Skeletal muscle cell (primary cell): Measurements from ENCODE around the gene MAP3K8.

Experiments used
- DNase-seq: peaks from one replicate; pipeline ENCODE4 v3.0.0-alpha.2; 2010; ENCODE audit warnings: low read depth
- H3K4me3 ChIP-seq: 2 replicates; pipeline ENCODE4 v1.5.1; 2011; ENCODE audit warnings: low read depth, mild to moderate bottlenecking, control low read depth, low read length, moderate library complexity

Gene MAP3K8

GRCh38 chr10:30439931-30440330, 5.9 kb downstream of the MAP3K8 start:
- H3K4me3 ChIP-seq: no peak overlapping the region
- no peak for DNase-seq

GRCh38 chr10:30442019-30442606, 8.1 kb downstream of the MAP3K8 start:
- no peak for DNase-seq
- H3K4me3 ChIP-seq: no peak overlapping the region

GRCh38 chr10:30443049-30443448, 9.1 kb downstream of the MAP3K8 start:
- no peak for DNase-seq
- H3K4me3 ChIP-seq: no peak overlapping the region

- no peak for DNase-seq
- no peak overlapping the region for H3K4me3 ChIP-seq
Observed at GRCh38 chr10:30445711-30446110, 11.7 kb downstream of the MAP3K8 start.

- no peak overlapping the region for H3K4me3 ChIP-seq
- DNase-seq: no peak
Observed at GRCh38 chr10:30447125-30447799, 13.3 kb downstream of the MAP3K8 start.

GRCh38 chr10:30448092-30448491, 14.1 kb downstream of the MAP3K8 start:
- no peak overlapping the region for H3K4me3 ChIP-seq
- DNase-seq: no peak

- H3K4me3 ChIP-seq: no peak overlapping the region
- no peak for DNase-seq
Observed at GRCh38 chr10:30453764-30454527, 20.0 kb downstream of the MAP3K8 start.

GRCh38 chr10:30454744-30455510, 20.9 kb downstream of the MAP3K8 start:
- DNase-seq: peak; percentile 72
- no peak overlapping the region for H3K4me3 ChIP-seq

- DNase-seq: no peak
- no peak overlapping the region for H3K4me3 ChIP-seq
Observed at GRCh38 chr10:30455816-30456215, 21.8 kb downstream of the MAP3K8 start.

- no peak for DNase-seq
- H3K4me3 ChIP-seq: no peak overlapping the region
Observed at GRCh38 chr10:30456266-30456665, 22.3 kb downstream of the MAP3K8 start.

GRCh38 chr10:30459283-30459682, 25.3 kb downstream of the MAP3K8 start:
- no peak for DNase-seq
- no peak overlapping the region for H3K4me3 ChIP-seq

GRCh38 chr10:30460121-30460520, 26.1 kb downstream of the MAP3K8 start:
- DNase-seq: no peak
- H3K4me3 ChIP-seq: no peak overlapping the region

- DNase-seq: no peak
Observed at GRCh38 chr10:30462513-30462912, 28.5 kb downstream of the MAP3K8 start.

GRCh38 chr10:30463944-30464451, 30.0 kb downstream of the MAP3K8 start:
- DNase-seq: no peak
- no peak overlapping the region for H3K4me3 ChIP-seq

More at GRCh38 chr10:30462513-30462912, 28.5 kb downstream of the MAP3K8 start:
- no peak overlapping the region for H3K4me3 ChIP-seq

GRCh38 chr10:30464675-30465074, 30.7 kb downstream of the MAP3K8 start:
- DNase-seq: no peak
- no peak overlapping the region for H3K4me3 ChIP-seq

- no peak for DNase-seq
- H3K4me3 ChIP-seq: no peak overlapping the region
Observed at GRCh38 chr10:30466445-30466844, 32.5 kb downstream of the MAP3K8 start.

GRCh38 chr10:30467651-30468338, 33.8 kb downstream of the MAP3K8 start:
- no peak overlapping the region for H3K4me3 ChIP-seq
- no peak for DNase-seq

- no peak overlapping the region for H3K4me3 ChIP-seq
- no peak for DNase-seq
Observed at GRCh38 chr10:30472414-30473155, 38.6 kb downstream of the MAP3K8 start.
